NCI-H2227 treated with DMSO at 0.1 percent for 48 hours (cell line): ENCODE results near the gene PCDH1.
A peak's percentile ranks its signal among the peaks of the same experiment; 100 is the strongest.
"Not testable (repeated sequence)": the region's sequence is repeated elsewhere in the genome, so short reads cannot be mapped to it uniquely, and the experiment has no call there.

Experiments used
- DNase-seq: peaks from one replicate; lab custom pipeline; 2025; lab: John Stamatoyannopoulos, UW

Gene PCDH1

DNA sequence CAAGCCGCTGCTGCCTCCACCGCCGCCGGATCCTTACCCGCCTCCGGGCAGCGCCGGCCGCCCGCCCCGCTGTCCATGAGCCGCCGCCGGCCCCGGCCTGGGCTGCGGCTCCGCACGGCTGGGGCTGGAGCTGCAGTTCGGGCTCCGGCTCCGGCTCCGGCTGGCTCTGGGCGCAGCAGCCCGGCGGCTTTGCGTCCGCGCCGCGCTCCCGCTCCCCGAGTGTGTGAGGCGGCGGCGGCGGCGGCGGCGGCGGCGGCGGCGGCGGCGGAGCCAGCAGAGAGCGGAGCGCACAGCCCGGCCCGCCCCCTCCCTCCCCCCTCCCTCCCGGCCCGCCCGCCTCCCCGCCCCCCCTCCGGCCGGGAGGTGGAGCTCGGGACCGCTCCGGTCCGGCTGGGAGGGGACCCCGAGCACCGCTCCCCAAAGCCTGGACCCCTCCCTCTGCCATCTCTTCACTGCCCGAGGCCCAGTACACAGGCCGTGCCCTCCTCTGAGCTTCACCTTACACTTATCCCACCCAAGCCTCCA, at the start of gene PCDH1:
Gene PCDH1 (minus strand): TSS at position 225 of the 525 bp plus-strand sequence. CDS start 148 bp downstream, at position 77.
- DNase-seq, result peak; percentile 15

DNA sequence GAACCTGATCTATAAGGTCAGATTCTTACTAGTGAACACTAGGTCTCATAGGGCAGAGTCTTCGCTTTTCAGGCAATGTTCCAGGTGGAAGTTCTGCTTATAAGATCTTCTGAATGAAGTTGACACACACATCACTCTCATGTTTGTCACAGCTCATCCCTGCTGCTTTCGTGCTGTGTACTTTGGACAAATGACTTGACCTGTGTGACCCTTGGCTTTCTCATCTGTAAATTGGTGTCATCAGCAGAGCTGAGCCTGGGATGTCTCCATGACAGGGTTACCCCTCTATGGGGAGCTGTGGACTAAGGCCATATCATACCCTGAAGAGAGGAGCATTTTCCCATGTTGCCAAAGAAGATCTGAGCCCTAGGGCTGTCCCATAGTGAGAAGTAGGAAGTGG, 48.2 kb upstream of the PCDH1 start:
- no peak for DNase-seq

DNA sequence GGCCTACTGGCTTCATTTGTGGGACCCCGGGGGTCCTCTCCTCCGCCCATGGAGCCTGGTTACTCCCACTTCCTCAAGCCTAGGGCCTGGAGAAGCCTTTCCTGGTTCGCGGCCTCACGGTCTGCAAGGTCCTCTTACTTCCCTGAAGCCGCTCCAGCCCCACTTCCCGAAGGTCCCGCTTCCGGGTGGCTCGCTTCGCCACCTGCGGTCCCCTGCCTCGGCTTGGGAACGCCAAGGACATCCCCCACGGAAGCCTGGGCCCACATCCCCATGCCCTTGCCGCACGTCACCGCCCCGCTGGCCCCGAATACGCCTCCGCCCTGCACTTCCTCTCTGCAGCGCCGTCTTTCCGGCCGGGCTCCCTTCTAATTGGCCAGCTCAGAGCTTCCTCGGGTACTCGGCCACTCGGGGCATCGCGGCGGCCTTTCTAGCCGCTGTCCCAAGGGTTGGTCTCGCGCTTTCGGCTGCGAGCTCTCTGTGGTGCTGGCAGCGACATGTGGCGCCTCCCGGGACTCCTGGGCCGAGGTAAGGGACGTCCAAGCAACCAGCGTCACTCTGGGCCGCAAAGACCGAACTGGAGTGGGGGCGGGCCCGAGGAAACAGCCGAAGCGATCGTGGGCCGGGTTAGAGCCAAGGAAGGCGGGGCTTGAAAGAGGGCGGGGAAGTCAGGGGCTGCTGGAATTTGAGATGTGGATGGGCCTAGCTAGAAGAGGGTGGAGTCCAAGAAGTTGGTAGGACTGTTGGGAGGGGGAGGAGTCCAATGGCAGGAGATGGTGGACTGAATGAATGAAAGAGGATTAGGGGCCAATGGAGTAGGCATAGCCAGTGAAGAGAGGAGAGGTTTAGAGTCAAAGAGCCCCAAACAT, 45.5 kb upstream of the PCDH1 start, which contains the start of gene DELE1:
Gene DELE1 (plus strand): TSS at position 424 of the 866 bp plus-strand sequence. CDS start 71 bp downstream, at position 495.
- peak; percentile 95 for DNase-seq

DNA sequence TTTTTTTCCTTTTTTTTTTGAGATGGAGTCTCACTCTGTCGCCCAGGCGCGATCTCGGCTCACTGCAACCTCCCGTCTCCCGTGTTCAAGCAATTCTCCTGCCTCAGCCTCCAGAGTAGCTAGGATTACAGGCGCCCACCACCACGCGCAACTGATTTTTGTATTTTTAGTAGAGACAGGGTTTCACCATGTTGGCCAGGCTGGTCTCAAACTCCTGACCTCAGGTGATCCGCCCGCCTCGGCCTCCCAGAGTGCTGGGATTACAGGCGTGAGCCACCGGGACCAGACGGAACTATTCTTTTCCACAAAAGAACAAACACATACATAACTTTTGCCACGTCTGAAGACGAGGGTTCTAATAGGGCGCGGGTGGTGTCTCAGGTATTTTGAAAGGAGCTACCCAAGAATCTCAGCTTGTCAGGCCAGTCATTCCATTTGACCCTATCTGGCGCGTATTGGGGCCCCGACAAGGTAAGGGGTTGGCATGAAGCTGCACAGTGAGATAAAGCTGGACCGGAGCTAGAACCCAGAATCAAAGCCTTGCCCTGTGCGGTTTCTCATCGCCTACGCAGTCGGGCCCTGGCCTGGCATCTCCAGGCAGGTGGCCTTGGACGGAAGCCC, 44.7 kb upstream of the PCDH1 start:
- not testable (repeated sequence) for DNase-seq

DNA sequence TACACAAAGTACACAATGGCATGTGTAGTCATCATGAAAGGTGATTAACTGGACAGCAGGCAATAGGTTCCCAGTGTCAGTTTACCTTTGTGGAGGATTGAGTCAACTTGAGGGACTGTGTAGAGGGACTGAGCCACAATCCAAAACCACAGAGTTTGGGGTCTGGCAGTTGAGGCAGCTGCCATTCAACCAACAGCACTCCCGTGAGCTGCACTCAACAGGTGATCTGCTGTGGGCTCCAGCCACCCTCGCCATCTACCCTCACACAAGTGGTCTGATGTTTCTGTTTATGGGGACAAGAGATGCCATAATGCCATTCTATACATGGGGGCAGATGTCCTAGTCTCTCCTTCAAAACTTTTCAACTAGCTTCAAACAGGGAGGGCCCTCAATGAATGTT, 42.6 kb upstream of the PCDH1 start:
- DNase-seq, result no peak

DNA sequence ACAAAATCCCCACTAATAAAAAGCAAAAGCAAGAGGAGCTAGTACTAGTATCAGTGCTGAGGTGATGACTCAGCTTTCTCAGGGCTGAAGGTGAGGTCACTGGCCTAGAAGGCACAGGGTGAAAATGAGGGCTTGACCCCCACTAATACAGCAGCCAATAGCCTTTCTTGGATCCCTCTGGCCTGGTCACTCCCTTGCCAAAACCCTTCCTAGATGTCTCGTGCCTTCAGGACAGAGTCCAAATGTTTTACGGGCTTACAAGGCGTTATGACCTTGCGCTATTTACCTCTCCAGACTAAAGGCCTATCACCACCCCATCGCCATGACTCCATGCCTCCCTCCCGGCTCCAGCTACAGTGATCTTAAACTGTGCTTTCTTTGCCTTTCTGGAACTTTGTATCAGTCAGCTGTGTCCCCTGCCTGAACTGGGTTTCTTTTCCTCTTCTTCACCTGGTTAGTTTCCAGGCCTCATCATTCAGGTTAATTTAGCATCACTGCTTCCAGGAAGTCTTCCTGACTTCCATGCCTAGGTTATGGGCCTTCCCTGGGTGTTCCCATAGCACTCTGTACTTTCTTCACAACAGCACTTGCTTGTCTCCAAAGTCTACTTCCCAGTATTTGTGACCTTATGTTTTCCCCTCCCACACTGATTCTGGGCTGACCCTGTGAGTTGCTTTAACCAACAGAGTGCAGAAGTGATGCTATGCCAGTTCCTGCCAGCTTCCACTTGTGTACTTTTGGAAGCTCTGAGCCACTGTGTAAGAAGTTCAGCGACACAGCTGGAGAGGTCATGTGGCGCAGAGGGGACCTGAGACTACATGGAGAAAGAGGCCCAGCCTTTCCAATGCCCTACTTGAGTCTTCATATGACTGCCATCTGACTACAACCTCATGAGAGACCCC, 41.3 kb upstream of the PCDH1 start:
- no peak for DNase-seq

DNA sequence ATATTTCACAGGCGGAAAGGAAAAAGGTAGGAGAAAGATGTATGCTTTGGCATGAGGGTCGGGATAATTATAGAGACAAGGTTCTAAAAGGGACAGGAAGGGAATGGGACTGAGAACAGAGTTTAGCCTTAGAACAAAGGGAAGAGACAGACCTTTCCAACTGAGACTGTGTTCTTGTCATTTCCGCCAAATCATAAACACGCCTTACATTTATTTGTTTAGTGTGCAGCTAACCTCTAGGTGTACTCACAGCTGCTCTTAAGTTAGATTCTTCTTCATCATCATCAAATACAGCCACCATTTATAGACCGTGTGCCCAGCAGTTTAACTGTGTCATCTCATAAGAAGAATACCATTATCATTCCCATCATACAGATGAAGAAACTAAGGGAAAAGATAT, 39.5 kb upstream of the PCDH1 start:
- no peak for DNase-seq

DNA sequence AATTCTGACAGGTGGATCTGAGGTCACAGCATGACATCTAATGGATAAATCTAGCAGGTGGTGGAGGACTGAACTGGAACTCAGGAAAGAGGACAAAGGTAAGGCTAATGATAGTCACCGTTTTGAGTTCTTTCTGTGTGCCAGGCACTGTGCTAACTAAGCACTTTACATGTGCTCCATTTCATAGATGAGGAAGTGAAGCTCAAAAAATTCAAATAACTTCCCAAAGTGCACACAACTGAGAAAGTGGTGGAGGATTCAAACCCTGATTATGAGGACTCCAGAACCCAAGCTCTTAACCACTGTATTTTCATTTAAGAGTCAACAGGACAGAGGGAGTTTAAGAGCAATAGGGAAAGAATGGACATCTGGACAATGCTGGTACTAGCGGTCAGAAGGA, 38.3 kb upstream of the PCDH1 start:
- no peak for DNase-seq

DNA sequence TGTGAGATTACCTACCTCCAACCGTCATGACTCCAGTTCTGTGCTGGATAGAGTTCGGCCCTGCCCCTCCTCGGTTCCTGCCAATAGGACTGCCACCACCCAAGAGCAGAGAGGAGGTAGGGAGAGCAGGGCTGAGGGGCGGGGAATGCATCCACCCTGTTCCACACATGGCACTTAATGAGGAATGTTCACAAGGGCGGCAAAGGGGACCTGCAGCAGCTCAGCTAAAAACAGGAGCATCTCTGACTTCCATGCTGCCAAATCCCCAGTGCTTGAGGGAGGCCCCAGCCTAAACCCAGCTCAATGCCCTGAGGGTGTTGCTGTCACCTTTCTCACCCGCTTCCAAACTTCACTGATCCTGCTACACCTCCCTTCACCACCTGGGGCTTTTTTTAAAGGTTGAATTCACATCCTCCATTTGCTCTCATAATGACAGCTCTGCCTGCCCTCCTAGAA, 37.7 kb upstream of the PCDH1 start:
- DNase-seq, result no peak

DNA sequence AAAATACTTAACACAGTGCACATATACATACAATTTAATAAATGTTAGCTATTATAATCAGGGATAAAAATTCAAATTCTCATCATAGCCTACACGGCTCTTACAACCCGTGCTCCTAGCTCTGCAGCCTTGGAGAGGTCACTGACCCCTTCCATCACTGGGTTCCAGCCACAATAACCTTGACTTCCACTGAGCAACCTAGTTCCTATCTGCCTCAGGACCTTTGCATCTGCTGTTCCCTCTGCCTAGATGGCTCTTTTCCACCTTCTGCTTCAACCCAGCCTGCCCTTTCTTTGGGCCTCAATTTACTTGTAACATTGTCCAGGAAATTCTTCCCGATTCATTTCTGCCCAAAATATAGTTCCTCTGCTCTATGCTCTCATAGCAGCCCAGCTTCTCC, 36.6 kb upstream of the PCDH1 start:
- DNase-seq, result no peak

DNA sequence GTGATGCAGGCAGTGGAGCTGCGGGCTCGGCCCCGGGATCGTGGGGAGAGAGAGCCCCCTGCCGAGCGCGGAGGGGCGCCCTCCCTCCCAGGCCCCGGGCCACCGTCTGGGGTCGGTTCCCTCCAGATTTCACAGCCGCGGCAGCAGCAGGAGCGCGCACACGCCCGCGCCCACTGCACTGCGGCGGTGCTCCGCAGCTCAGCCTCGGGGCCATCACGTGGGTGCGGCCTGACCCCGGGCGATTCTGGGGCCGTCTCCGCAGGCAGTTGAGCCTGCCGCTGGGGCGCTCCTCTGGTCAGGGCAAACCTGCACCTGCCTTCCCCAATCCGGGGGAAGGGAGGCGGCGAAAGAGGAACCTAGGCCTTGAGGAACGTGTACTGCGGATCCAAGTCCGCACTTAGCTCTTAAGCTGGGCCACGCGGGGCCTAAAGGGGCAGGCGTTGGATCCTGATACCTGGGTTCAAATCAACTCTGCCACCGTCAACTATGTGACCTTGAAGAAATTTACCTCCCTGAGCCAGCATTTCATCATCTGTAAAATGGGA, 36.1 kb upstream of the PCDH1 start:
- peak; percentile 21 for DNase-seq

DNA sequence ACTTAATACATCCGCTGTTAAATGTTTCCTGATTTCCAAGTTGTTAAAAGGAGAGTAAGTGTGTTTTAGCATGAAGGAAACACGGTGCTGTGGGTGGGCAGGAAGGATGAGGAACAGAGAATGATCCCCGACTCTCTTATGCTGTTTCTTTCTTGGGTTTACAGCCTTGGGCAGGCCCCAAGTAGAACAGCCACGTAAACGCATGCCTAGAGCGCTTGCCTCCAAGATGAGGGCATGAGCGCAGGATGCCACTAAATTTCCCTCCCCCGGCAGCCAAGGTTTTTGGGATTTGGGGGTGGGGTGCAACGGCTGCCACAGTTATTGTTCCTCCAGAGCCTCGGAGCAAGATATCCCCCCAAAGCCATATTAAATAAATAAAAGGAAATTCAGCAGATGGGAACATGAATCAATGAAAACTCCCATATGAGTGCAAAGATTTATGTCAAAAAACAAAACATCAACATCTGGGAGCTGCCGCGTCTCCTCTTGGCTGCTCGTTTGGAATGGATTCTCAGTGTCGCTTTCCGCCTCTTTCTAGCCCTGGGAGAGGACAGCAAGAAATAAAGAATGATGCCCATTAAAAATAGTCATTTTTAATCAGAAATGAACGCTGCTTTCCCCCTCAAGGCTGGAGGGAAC, 35.5 kb upstream of the PCDH1 start:
- no peak for DNase-seq

DNA sequence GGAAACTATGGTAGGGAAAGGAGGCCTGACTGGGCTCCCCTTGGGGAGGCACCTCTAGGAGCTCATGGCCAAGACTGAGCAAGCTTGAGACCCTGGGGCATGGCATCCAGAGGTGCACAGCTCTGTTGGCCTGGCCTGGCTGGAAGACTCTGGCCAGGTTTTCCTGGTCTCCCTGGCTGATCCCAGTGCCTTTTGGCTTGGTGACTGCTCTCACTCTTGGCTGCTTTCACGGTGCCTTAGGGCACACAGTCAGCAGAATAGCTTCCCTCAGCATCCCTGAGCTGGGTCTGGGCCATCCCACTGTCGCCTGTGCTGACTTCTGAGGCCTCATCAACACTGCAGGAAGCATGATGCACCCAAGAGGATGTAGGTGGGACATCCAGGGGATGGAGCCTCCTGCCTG, 32.1 kb upstream of the PCDH1 start:
- no peak for DNase-seq

DNA sequence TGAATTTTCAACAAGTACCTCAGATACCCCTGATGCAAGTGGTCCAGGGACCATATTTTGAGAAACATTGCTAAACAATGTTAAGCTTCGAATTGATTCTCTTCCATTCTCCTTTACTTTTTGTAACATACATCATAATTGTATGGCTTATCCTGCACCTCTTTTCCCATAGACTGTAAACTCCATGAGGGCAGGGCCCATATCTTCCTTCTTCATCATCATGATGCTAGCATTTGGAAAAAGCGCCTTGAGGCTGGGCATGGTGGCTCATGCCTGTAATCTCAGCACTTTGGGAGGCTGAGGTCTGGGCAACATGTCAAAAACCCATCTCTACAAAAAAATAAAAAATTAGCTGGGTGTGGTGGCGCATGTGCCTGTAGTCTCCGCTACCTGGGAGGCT, 31.0 kb upstream of the PCDH1 start:
- DNase-seq, result no peak

DNA sequence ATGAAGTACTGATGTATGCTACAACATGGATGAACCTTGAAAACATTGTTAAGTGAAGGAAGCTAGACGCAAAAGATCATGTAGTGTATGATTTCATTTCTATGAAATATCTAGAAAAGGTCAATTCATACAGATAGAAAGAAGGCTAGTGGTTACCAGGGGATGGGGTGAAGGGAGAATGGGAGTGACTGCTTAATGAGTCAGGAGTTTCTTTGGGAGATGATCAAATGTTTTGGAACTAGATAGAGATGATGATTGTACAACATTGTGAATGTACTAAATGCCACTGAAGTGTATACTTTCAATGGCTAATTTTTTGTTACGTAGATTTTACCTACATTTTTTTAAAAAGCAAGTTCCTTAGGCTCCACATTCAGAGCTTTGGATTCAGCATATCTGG, 30.6 kb upstream of the PCDH1 start:
- no peak for DNase-seq

DNA sequence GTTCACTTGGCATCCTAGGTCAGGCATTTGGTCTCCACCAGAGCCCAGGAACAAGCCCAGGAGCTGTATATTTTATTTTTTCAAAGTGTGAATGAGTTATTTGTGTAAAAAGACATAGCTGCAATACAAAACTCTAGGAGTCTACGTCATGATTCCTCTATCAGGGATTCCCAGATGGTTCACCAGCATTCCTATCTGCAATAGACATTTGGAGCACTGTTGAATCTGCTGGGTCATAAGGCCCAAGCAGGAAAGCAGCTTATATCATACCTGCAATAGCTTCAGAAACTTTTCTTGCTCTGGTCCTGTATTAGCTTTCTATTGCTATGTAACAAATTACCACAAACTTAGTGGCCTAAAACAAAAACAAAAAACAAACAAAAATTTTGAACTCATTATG, 28.8 kb upstream of the PCDH1 start:
- DNase-seq, result no peak

DNA sequence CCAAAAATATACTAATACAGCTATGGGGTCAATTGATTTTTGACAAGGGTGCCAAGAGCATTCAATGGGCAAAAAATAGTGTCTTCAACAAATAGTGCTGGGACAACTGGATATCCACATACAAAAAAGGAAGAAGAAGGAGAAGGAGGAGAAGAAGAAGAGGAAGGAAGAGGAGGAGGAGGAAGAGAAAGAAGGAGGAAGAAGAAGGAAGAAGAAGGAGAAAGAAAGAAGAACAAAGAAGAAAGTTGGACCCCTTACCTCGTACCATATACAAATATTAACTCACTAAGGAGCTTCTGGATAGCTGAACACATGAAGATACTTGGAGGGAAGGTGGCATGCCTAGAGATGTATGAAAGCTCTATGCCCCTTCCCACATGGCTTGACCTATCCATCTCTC, 28.3 kb upstream of the PCDH1 start:
- DNase-seq, result no peak

DNA sequence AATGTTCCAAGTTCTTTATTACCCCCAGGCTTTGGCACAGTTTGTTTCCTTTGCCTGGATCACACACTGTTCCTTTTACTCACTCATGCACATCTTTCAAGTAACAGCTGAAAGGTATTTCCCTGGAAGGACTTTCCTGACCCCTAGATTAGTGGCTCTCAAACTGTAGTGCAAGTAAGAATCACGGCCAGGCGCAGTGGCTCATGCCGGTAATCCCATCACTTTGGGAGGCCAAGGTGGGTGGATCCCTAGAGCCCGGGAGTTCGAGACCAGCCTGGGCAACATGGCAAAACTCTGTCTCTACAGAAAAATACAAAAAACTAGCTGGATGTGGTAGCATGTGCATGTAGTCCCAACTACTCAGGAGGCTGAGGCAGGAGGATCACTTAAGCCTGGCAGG, 26.3 kb upstream of the PCDH1 start:
- no peak for DNase-seq

DNA sequence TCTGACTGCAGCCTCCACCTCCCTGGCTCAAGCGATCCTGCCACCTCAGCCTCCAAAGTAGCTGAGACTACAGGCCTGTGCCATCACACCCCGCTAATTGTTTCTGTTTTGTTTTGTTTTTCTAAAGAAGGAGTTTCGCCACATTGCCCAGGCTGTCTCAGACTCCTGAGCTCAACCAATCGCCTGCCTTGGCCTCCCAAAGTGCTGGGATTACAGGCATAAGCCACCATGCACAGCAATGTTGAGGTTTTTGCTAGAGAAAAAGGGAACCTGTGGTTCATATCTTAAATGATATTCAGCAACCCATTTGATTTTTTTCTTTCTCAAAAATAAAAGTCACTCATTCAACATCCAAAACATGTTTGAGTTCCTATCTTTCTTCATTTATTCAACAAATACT, 25.1 kb upstream of the PCDH1 start:
- DNase-seq, result no peak

DNA sequence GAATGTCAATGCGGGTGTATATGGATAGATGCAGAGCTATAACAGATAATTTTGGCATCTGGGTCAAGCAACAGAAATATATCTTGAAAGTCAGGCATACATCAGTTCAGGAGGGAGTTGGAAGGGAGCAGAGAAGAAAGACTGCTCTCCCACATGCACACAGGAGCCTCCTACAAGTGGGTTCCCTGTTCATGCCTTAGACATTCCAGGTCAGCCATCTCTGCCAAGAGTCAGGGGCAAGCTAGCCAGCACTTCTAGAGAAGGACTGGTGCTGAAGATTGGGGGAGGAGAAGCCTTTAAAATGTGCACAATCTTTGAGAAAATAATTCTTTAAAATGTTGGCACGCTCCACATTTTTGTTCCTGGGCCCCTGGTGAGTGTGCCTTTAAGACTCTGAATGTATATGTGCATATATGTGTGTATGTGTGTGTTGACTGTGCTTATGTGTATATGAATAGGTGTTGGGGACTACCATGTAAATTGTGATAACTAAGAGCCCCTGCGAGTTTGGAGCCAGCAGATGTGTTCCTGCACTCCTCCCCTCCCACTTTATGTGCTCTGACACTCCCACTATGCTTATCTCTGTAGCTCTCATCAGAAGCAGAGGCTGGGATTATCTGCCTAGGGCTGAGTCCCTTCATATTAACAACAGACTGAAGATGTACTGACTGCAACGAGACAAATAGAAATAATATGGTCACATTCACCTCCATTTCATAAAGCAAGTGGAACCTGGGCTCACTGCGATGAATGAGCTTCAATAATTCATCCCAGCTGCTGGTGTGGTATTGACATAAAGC, 24.0 kb upstream of the PCDH1 start:
- DNase-seq, result peak; percentile 38
